Activated B cell treated with CpG ODN at 0.5 μM for 24 hours (primary cell): Measurements from ENCODE around the gene OPTC. TPM values are rescaled to one million over a fixed set of nuclear protein-coding genes. Genes with fewer than 3 reads are reported as not detected.

Experiments
- ATAC-seq: fragments of 200-7000 bp; cut with Tn5 transposase; one replicate; pipeline ENCODE4 v1.10.0; 2021; ENCODE audit warnings: low read depth, mild to moderate bottlenecking, moderate library complexity
- CTCF ChIA-PET: fragments of 350-600 bp; sonication (Branson Sonifier 250); formaldehyde crosslinking; loops from one replicate; lab custom pipeline; 2021; ENCODE audit warnings: antibody characterized with exemption; lab: Charles Lee
- POLR2A ChIA-PET: fragments of 350-600 bp; sonication (Branson Sonifier 250); formaldehyde crosslinking; loops from one replicate; lab custom pipeline; 2021; ENCODE audit warnings: antibody characterized with exemption; lab: Charles Lee
- DNase-seq: peaks from one replicate; pipeline ENCODE4 v3.0.0; 2022
- H3K27ac Mint-ChIP-seq: one replicate; pipeline ENCODE4 v1.8.0; 2020; ENCODE audit warnings: mixed read lengths
- H3K27me3 Mint-ChIP-seq: one replicate; pipeline ENCODE4 v1.8.0; 2021; ENCODE audit warnings: mixed read lengths
- H3K36me3 Mint-ChIP-seq: one replicate; pipeline ENCODE4 v1.8.0; 2021; ENCODE audit warnings: low read depth, mixed read lengths
- H3K4me1 Mint-ChIP-seq: one replicate; pipeline ENCODE4 v1.8.0; 2021; ENCODE audit warnings: mixed read lengths
- H3K4me3 Mint-ChIP-seq: one replicate; pipeline ENCODE4 v1.8.0; 2020; ENCODE audit warnings: mild to moderate bottlenecking, mixed read lengths
- H3K9me3 Mint-ChIP-seq: one replicate; pipeline ENCODE4 v1.8.0; 2020; ENCODE audit warnings: mixed read lengths
- CTCF ChIP-seq: fragments of 200-600 bp; IDR thresholded peaks from one replicate; pipeline ENCODE4 v1.8.0; 2022; ENCODE audit warnings: antibody characterized with exemption, mild to moderate bottlenecking
- intact Hi-C: fragments of 100-400 bp; cut with micrococcal nuclease; formaldehyde crosslinking; loops from one replicate; pipeline ENCODE4 v1.15.1; 2024
- total RNA-seq: library from RNA; stranded (reverse); gene quantifications from 2 replicates; pipeline ENCODE4 v1.2.3, GENCODE V29; 2022

Gene OPTC
- total RNA-seq, 1 donor from 2014 or later = not detected

DNA sequence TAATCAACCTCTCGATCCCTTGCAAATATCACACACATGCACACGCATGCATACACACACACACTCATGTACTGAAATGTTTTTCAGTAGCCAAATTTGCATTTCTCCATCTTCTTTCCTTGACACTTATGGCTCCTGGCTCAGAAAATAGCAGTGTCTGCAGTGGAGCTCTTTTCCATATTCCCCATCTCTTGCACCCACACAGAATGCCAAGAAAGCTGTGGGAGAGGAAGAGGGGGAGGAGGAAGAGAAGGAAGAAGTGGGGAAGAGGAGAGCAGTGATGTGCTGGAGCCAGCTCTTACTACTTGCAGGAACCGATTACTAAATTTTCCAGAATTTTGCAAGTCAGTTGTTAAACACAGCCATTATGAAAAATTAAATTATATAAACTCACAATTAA, 9.9 kb downstream of the OPTC start:
- no peak for DNase-seq
- H3K27me3 Mint-ChIP-seq = peaks cover 12% of the 10 kb centered on the region
- TF ChIP-seq CTCF = no peak
- H3K4me1 Mint-ChIP-seq = peaks cover 2% of the 10 kb centered on the region
- no peaks in the 10 kb centered on the region for H3K9me3 Mint-ChIP-seq
- no peak for ATAC-seq
- ChIA-PET POLR2A (no interaction called here), CTCF (interaction anchor here (1.0 to 8.5 kb wide), 13 partner anchors 8 to 274 kb away, joined by 3 to 160 read pairs (median 7); partner anchors contain the start of gene ATP2B4)
- intact Hi-C loops = loop anchor here (1.0 to 5.0 kb wide), 4 partner anchors 121 to 858 kb away; no protein-coding TSS in a partner anchor
- H3K36me3 Mint-ChIP-seq = no peaks in the 10 kb centered on the region
- no peak overlapping the region for H3K27ac Mint-ChIP-seq
- no peak overlapping the region for H3K4me3 Mint-ChIP-seq

- Mint-ChIP-seq H3K27me3 (peaks cover 12% of the 10 kb centered on the region), H3K9me3 (no peaks in the 10 kb centered on the region), H3K4me3 (no peak overlapping the region), H3K36me3 (no peaks in the 10 kb centered on the region), H3K27ac (peak overlapping the region; percentile 10), H3K4me1 (peaks cover 2% of the 10 kb centered on the region)
- ATAC-seq (peak; percentile 57), DNase-seq (peak; percentile 45)
- TF ChIP-seq CTCF = peak; percentile 83
- ChIA-PET POLR2A (no interaction called here), CTCF (interaction anchor here (0.8 to 8.5 kb wide), 14 partner anchors 9 to 273 kb away, joined by 3 to 160 read pairs (median 6); partner anchors contain the start of gene ATP2B4)
- intact Hi-C loops = loop anchor here (1.0 to 5.0 kb wide), 4 partner anchors 121 to 858 kb away; no protein-coding TSS in a partner anchor
Measured at GRCh38 chr1:203504400-203505250, 10.7 kb downstream of the OPTC start.

- intact Hi-C loops = loop anchor here (2.0 kb wide), 1 partner anchor 271 kb away; no protein-coding TSS in a partner anchor
- Mint-ChIP-seq H3K4me1 (peaks cover 2% of the 10 kb centered on the region), H3K36me3 (no peaks in the 10 kb centered on the region), H3K9me3 (no peaks in the 10 kb centered on the region), H3K27ac (no peak overlapping the region), H3K27me3 (peaks cover 12% of the 10 kb centered on the region), H3K4me3 (no peak overlapping the region)
- CTCF ChIA-PET = interaction anchor here (0.8 to 8.5 kb wide), 5 partner anchors 18 to 195 kb away, joined by 3 to 160 read pairs (median 13); partner anchors contain the start of gene ATP2B4
- TF ChIP-seq CTCF = no peak
- DNase-seq (no peak), ATAC-seq (no peak)
- POLR2A ChIA-PET = interaction anchor here (0.6 kb wide), 1 partner anchor 168 kb away, joined by 11 read pairs; no protein-coding TSS in a partner anchor
Measured at GRCh38 chr1:203505526-203506204, 11.7 kb downstream of the OPTC start.

- no peak for TF ChIP-seq CTCF
- intact Hi-C loops = no loop called here
- no peak for DNase-seq
- H3K36me3 Mint-ChIP-seq = no peaks in the 10 kb centered on the region
- CTCF ChIA-PET = interaction anchor here (0.5 to 8.5 kb wide), 4 partner anchors 13 to 498 kb away, joined by 3 to 160 read pairs (median 4); partner anchors contain the start of gene OPTC
- H3K4me1 Mint-ChIP-seq = peaks cover 2% of the 10 kb centered on the region
- H3K27me3 Mint-ChIP-seq = peaks cover 12% of the 10 kb centered on the region
- no peaks in the 10 kb centered on the region for H3K9me3 Mint-ChIP-seq
- POLR2A ChIA-PET = interaction anchor here (0.9 kb wide), 1 partner anchor 195 kb away, joined by 3 read pairs; no protein-coding TSS in a partner anchor
- H3K4me3 Mint-ChIP-seq = no peak overlapping the region
- no peak for ATAC-seq
- H3K27ac Mint-ChIP-seq = no peak overlapping the region
Measured at GRCh38 chr1:203506858-203507626, 13.1 kb downstream of the OPTC start.
